Motor neuron (in vitro differentiated cells): Measurements from ENCODE around the gene BBIP1. TPM values are rescaled to one million over a fixed set of nuclear protein-coding genes. Genes with fewer than 3 reads are reported as not detected.

Experiments
- ATAC-seq, 8 experiments: fragments of 200-7000 bp; cut with Tn5 transposase; replicated peaks in 6 of 8; 2 replicates each; pipeline ENCODE4 v1.8.0; 2021; ENCODE audit warnings: mild to moderate bottlenecking in 8 of 8, moderate library complexity in 8 of 8
- H3K27ac ChIP-seq, 2 donors: fragments of 250-450 bp; sonication (Bioruptor Pico); 2 replicates each; pipeline ENCODE4 v1.9.0; 2021; ENCODE audit warnings: antibody characterized with exemption in 2 of 2, mild to moderate bottlenecking in 2 of 2, moderate library complexity in 1 of 2
- H3K4me1 ChIP-seq, 2 donors: fragments of 250-450 bp; sonication (Bioruptor Pico); replicated peaks in 1 of 2; 2 replicates each; pipeline ENCODE4 v1.6.1; 2021; ENCODE audit warnings: antibody characterized with exemption in 2 of 2, mild to moderate bottlenecking in 2 of 2, moderate library complexity in 1 of 2
- H3K4me3 ChIP-seq, 5 donors: fragments of 250-450 bp; sonication (Bioruptor Pico); 2 replicates each; pipeline ENCODE4 v1.9.0; 2021; ENCODE audit warnings: antibody characterized with exemption in 5 of 5, mild to moderate bottlenecking in 5 of 5, moderate library complexity in 4 of 5
- WGBS, 10 experiments: fragments of 450-650 bp; shearing (Covaris generic); methylation state at CpG; one replicate each; pipeline ENCODE4 v1.0.0; 2022; 5-methylcytosine and 5-hydroxymethylcytosine counted together
- in situ Hi-C, 9 experiments: fragments of 400-800 bp; cut with MboI; loops; one replicate each; pipeline ENCODE4 v1.15.0; 2021; ENCODE audit warnings: low sequenced_read_pairs in 9 of 9, low pct_unique_long_range_greater_than_20kb in 2 of 9; ENCODE audit not compliant: unreplicated experiment in 9 of 9
- total RNA-seq, 8 experiments: library from RNA; unstranded; fragments of 300-600 nt; gene quantifications; 2 replicates each; pipeline versions ENCODE4 v1.2.3 to v1.2.4, GENCODE V29; 2022

The BBIP1 gene
- total RNA-seq, 8 experiments from 2014 or later: 29.8 to 51.9 (median 41.0) TPM

DNA sequence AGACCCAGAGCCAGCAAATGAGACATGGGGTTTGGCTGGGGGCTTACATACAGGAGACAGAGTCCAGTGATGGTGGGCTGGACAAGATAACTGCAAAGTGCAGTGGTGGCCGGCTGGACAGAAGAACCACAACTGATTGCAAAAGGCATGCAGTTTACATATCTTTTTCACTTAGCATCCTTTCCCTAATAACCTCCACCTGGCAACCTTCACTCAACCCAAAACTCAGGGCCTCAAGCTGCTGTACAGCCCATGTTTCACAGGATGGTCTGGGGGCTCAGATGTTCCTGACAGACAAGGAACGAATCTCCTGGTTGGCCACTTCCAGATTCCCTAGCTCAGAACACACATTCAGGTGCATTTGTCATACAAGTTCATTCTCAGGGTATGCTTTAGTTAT lies 55.0 kb downstream of the BBIP1 start:
- whole genome bisulfite sequencing, 10 experiments: 83 to 100% (median 100%) methylated on average over 1 to 2 of the region's 2 CpGs; no CpG with 5 or more reads in 4 of the 10 experiments
- H3K4me1 ChIP-seq: peaks cover 0 to 9% of the 10 kb centered on the region in 2 donors
- H3K4me3 ChIP-seq: no peak overlapping the region
- no peak overlapping the region for H3K27ac ChIP-seq
- in situ Hi-C loops: no loop called here
- ATAC-seq: no peak

DNA sequence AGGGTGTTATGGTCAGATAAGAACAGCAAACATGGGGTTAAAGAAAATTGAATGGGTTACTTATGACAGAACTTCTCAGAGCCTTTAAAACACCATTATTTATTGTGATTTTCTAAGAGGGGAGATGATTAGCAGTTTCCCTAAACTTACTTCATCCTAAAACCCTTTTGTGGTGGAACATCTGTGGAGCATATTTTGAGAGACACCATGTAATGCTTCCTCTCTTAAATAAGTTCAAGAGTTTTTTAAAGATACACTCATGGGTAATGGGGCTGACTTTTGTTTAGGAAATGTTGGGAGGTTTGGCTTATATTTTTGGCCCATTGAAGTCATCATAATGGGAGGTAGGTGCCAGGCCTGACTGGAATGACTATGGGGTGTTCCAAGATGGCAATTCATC lies 55.6 kb downstream of the BBIP1 start:
- H3K27ac ChIP-seq: no peak overlapping the region
- in situ Hi-C loops: no loop called here
- no peak for ATAC-seq
- peaks cover under 1 to 9% of the 10 kb centered on the region in 2 donors for H3K4me1 ChIP-seq
- no peak overlapping the region for H3K4me3 ChIP-seq

DNA sequence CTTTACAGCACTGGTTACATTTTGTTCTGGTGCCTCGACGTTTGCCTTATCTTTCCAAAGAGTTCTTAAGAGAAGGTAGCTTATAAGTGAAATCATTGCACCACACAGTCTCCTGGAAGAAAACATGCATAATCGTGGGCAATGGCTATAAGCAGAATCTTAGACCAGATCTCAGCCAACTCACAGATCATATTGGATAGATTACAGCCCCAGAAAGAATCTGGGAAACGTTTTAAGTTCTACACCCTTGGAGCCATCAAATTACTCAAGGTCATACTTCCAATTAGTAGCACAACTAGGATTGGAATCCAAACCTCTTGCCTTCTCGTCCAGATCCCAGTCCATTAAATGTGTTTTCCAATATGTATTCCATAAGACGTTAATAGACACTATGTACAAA lies 56.0 kb downstream of the BBIP1 start:
- no peak overlapping the region for H3K4me3 ChIP-seq
- 33 to 100% (median 80%) methylated on average over 1 to 6 of the region's 6 CpGs; no CpG with 5 or more reads in 1 of the 10 experiments for WGBS, 10 experiments
- H3K27ac ChIP-seq: no peak overlapping the region
- in situ Hi-C loops: no loop called here
- ATAC-seq: no peak
- peaks cover 5 to 12% of the 10 kb centered on the region in 2 donors for H3K4me1 ChIP-seq

DNA sequence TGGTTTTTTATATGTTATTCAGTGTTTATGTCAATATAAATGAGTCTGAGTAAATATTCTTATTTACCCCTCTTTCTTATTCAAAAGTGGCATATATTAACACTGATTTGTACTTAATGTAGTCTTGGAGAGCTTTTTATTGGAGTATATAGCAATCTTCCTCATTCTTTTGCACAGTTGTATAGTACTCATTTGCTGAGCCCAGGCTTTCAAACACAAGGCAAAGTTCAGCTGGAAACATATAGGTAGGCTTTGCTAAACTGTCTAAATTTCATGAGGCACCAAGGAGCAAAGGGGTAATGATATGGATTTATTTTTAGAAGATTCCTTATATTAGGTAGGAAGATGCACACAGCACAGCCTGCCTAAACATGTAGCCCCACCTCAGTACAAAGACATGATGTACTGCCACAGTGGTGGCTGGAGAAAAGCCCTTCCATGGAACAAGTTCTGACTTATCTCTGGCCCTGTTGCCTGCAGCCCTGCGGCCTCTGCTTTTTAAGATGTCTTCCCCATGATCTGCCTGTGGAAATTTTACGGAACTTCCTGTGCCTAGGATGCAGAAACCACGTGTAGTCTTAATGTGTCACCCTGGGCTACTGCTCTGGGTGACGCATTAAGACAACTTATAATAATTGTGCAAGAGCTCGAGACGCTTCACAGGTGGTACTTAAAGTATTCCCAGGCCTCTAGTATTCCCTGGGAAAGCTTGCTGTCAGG lies 56.9 kb downstream of the BBIP1 start:
- H3K4me3 ChIP-seq: no peak overlapping the region
- no peak overlapping the region for H3K27ac ChIP-seq
- ATAC-seq: no peak
- 58 to 93% (median 90%) methylated on average over 2 to 6 of the region's 6 CpGs; no CpG with 5 or more reads in 5 of the 10 experiments for WGBS, 10 experiments
- H3K4me1 ChIP-seq: peaks cover 7 to 15% of the 10 kb centered on the region in 2 donors
- in situ Hi-C loops: no loop called here

- no peak overlapping the region for H3K4me3 ChIP-seq
- 25 to 100% (median 93%) methylated on average over 1 to 2 of the region's 2 CpGs; no CpG with 5 or more reads in 1 of the 10 experiments for WGBS, 10 experiments
- H3K27ac ChIP-seq: no peak overlapping the region
- H3K4me1 ChIP-seq: peaks cover 7 to 15% of the 10 kb centered on the region in 2 donors
- in situ Hi-C loops: no loop called here
- ATAC-seq: no peak
These were observed 57.5 kb downstream of the BBIP1 start for GRCh38 chr10:110861476-110861875.

- H3K27ac ChIP-seq: no peak overlapping the region
- WGBS, 10 experiments: 37 to 100% (median 88%) methylated on average over 2 to 4 of the region's 7 CpGs; no CpG with 5 or more reads in 4 of the 10 experiments
- H3K4me1 ChIP-seq: peaks cover 7 to 15% of the 10 kb centered on the region in 2 donors
- in situ Hi-C loops: no loop called here
- ATAC-seq: peak in 2 of 8 experiments; percentile 26 to 32
- no peak overlapping the region for H3K4me3 ChIP-seq
These were observed 58.3 kb downstream of the BBIP1 start for GRCh38 chr10:110860576-110861241.

GRCh38 chr10:110859973-110860376 lies 59.0 kb downstream of the BBIP1 start:
- WGBS, 10 experiments: 0 to 100% (median 56%) methylated on average over 1 of the region's 1 CpG; no CpG with 5 or more reads in 4 of the 10 experiments
- ATAC-seq: peak in 3 of 8 experiments; percentile 23 to 88 (median 74)
- no peak overlapping the region for H3K27ac ChIP-seq
- no peak overlapping the region for H3K4me3 ChIP-seq
- in situ Hi-C loops: no loop called here
- H3K4me1 ChIP-seq: peaks cover 7 to 10% of the 10 kb centered on the region in 2 donors

- H3K4me3 ChIP-seq: no peak overlapping the region
- H3K27ac ChIP-seq: no peak overlapping the region
- 40 to 93% (median 61%) methylated on average over 1 to 5 of the region's 6 CpGs; no CpG with 5 or more reads in 1 of the 10 experiments for WGBS, 10 experiments
- peaks cover 7% of the 10 kb centered on the region in 2 donors for H3K4me1 ChIP-seq
- in situ Hi-C loops: no loop called here
- ATAC-seq: no peak
These were observed 59.6 kb downstream of the BBIP1 start for GRCh38 chr10:110859206-110859972.

DNA sequence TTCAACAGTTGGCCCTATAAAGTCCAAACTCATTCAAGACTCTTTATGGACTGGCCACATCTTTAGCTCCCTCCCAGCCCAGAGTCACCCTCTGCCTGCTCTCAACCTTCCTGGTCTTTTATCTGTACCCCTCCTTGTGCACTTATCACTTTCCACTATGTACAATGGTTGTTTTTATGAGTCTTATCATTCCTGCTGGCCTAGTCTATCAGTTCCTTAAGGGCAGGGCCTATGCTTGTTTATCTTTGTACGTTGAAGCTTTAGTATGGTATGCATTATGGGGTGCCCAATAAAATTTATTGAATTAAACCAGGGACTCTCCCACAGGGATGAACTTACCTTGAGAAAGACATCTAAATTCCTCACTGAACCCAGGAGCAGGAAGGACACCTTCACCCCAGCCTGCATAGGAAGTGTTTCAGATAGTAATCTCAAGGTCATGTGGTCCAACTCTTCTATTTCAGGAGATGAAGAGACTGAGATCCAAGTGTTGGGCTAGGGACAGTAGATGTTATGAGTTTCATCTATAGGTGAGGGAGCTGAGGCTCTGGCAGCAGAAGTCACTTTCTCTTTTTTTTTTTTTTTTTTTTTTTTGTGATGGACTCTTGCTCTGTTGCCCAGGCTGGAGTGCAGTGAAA lies 60.6 kb downstream of the BBIP1 start:
- in situ Hi-C loops: no loop called here
- Histone ChIP-seq H3K4me3 (no peak overlapping the region), H3K4me1 (peaks cover 7% of the 10 kb centered on the region in 2 donors), H3K27ac (no peak overlapping the region)
- no peak for ATAC-seq
- 50 to 100% (median 96%) methylated on average over 1 of the region's 1 CpG; no CpG with 5 or more reads in 4 of the 10 experiments for WGBS, 10 experiments

DNA sequence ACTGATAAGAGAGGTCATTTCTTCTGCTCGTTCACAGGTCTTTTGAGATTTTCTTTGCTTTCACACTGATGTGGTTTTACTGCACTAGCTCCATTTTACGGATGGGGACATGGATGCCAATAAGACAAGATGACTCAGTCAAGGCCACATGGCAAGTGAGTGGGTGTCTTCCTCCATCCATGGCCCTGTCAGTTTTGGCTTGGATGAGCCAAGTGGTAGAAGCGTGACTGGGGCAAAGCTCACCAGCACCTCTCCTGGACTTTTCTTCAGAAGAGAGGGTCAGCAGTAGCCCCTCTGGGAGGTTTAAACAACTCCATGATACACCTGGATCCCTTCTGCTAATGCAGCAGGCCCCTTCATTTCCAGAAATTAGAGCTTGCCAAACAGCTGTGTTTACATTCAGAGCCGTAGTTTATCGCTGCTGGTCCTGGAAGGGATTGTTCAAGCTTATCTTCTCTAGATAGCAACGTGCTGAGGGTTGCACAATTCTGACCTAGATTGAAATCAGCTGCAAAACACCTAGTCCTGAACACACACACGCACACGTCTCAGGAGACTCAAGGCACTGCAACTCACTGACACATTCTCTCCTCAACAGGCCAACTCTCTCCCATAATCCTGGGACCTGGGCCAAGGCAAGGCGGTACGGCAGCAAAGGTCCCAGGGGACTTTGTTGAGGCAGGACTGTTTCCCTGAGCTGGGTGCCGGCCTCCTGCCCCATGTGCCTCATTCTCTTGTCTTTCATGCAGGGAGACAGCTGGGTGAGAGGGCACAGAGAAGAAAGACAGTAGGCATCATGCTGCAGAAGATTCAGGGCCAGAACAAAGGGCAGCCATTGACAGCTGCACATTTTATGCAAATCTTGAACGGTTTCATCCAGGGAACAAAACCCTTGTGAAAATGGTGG lies 61.5 kb downstream of the BBIP1 start:
- in situ Hi-C loops: no loop called here
- Histone ChIP-seq H3K27ac (peak overlapping the region in 1 of 2 donors; percentile 28), H3K4me1 (peaks cover 7% of the 10 kb centered on the region in 2 donors), H3K4me3 (no peak overlapping the region)
- WGBS, 10 experiments: 58 to 93% (median 71%) methylated on average over 2 to 11 of the region's 12 CpGs
- peak in 5 of 8 experiments; percentile 18 to 79 (median 69) for ATAC-seq

DNA sequence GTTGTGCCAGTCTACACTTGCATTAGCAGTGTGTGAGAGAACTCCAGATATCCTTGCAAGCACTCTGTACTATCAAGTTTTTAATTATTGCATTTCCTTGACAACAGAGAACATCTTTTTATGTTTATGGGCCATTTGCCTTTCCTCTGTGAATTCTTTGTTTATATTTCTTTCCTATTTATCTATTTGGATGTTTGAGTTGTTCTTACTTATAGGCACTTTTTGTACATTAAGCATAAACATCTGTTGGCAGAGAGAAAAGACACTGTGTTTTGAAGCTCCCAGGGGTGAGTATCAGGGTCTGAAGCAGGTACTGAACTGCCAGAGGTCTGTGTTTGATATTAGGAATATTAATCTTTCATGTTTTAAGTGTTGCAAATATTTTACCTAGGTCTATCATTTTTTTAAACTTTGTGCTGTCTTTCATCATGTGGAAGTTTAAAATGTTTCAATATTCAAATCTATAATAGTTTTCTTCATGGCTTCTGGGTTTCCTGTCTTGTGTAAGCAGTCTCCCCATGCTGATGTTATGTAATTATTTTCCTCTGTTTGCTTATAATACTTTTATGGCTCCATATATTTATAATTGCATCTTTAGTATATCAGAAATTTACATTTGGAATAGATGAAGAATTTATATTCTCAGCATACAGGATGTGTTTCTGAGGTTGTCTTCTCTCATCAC lies 64.9 kb downstream of the BBIP1 start:
- Histone ChIP-seq H3K4me3 (no peak overlapping the region), H3K27ac (no peak overlapping the region), H3K4me1 (peaks cover 7% of the 10 kb centered on the region in 2 donors)
- no peak for ATAC-seq
- in situ Hi-C loops: no loop called here
